Adipose tissue (tissue), 3 donors: ENCODE measurements around the gene CRIP2. TPM values are rescaled to one million over a fixed set of nuclear protein-coding genes. Genes with fewer than 3 reads are reported as not detected.

Experiments
- H3K27ac ChIP-seq: one replicate; pipeline ENCODE4 v1.5.1; 2013; ENCODE audit warnings: low read depth, low read length
- WGBS, 3 donors: extraction: QIAGEN DNeasy Blood & Tissue Kit; methylation state at CpG; one replicate each; pipeline ENCODE4 v1.1.7; 2013; 5-methylcytosine and 5-hydroxymethylcytosine counted together
- polyA plus RNA-seq, 3 donors: library from polyadenylated mRNA; stranded (reverse); fragments of 200-250 nt; gene quantifications; one replicate each; pipeline ENCODE4 v1.2.3, GENCODE V29; 2013
- donor health status: healthy with polysubstance abuse.
- donor health status: Bipolar disorder and iron deficiency.
- donor health status: healthy.

The CRIP2 gene
- polyA plus RNA-seq, 3 donors = 47.0 to 294 (median 210) TPM

- 92 to 96% (median 95%) methylated on average over 8 to 9 of the region's 9 CpGs for WGBS, 3 donors
- H3K27ac ChIP-seq = no peak overlapping the region
These were observed 33.6 kb upstream of the CRIP2 start for GRCh38 chr14:105440992-105441391.

- H3K27ac ChIP-seq = no peak overlapping the region
- 79 to 80% (median 79%) methylated on average over 17 of the region's 17 CpGs for WGBS, 3 donors
These were observed 32.5 kb upstream of the CRIP2 start for GRCh38 chr14:105442125-105442524.

- H3K27ac ChIP-seq = no peak overlapping the region
- WGBS, 3 donors = 86 to 87% (median 86%) methylated on average over 12 of the region's 12 CpGs
These were observed 31.8 kb upstream of the CRIP2 start for GRCh38 chr14:105442834-105443233.

GRCh38 chr14:105444859-105445258 lies 29.8 kb upstream of the CRIP2 start:
- WGBS, 3 donors = 86 to 94% (median 91%) methylated on average over 17 of the region's 17 CpGs
- no peak overlapping the region for H3K27ac ChIP-seq

GRCh38 chr14:105445290-105445689 lies 29.3 kb upstream of the CRIP2 start:
- WGBS, 3 donors = 86 to 90% (median 89%) methylated on average over 24 of the region's 24 CpGs
- no peak overlapping the region for H3K27ac ChIP-seq

- no peak overlapping the region for H3K27ac ChIP-seq
- 90% methylated on average over 26 of the region's 26 CpGs for WGBS, 3 donors
These were observed 28.4 kb upstream of the CRIP2 start for GRCh38 chr14:105445901-105446845.

- WGBS, 3 donors = 78 to 84% (median 83%) methylated on average over 10 to 14 of the region's 14 CpGs
- no peak overlapping the region for H3K27ac ChIP-seq
These were observed 27.6 kb upstream of the CRIP2 start for GRCh38 chr14:105446971-105447370.

GRCh38 chr14:105447651-105448640 lies 26.7 kb upstream of the CRIP2 start:
- peak overlapping the region; percentile 41 for H3K27ac ChIP-seq
- 80 to 91% (median 83%) methylated on average over 31 of the region's 31 CpGs for WGBS, 3 donors

- 26 to 48% (median 27%) methylated on average over 12 to 16 of the region's 16 CpGs for WGBS, 3 donors
- H3K27ac ChIP-seq = no peak overlapping the region
These were observed 25.9 kb upstream of the CRIP2 start for GRCh38 chr14:105448706-105449111.

GRCh38 chr14:105449276-105450122 lies 25.1 kb upstream of the CRIP2 start:
- WGBS, 3 donors = 84 to 93% (median 92%) methylated on average over 38 to 47 of the region's 47 CpGs
- no peak overlapping the region for H3K27ac ChIP-seq

GRCh38 chr14:105450123-105450505 lies 24.5 kb upstream of the CRIP2 start:
- H3K27ac ChIP-seq = no peak overlapping the region
- 83 to 94% (median 88%) methylated on average over 22 of the region's 22 CpGs for WGBS, 3 donors

- H3K27ac ChIP-seq = no peak overlapping the region
- 91 to 95% (median 93%) methylated on average over 29 of the region's 29 CpGs for WGBS, 3 donors
These were observed 23.5 kb upstream of the CRIP2 start for GRCh38 chr14:105450864-105451720.

- no peak overlapping the region for H3K27ac ChIP-seq
- WGBS, 3 donors = 88 to 92% (median 89%) methylated on average over 14 of the region's 14 CpGs
These were observed 21.7 kb upstream of the CRIP2 start for GRCh38 chr14:105452963-105453362.

- no peak overlapping the region for H3K27ac ChIP-seq
- 90 to 94% (median 91%) methylated on average over 13 to 14 of the region's 14 CpGs for whole genome bisulfite sequencing, 3 donors
These were observed 20.8 kb upstream of the CRIP2 start for GRCh38 chr14:105453847-105454246.

GRCh38 chr14:105455086-105455640 lies 19.5 kb upstream of the CRIP2 start:
- 92 to 93% (median 92%) methylated on average over 22 of the region's 22 CpGs for WGBS, 3 donors
- no peak overlapping the region for H3K27ac ChIP-seq

GRCh38 chr14:105455766-105456660 lies 18.6 kb upstream of the CRIP2 start:
- no peak overlapping the region for H3K27ac ChIP-seq
- 89 to 91% (median 91%) methylated on average over 22 of the region's 22 CpGs for WGBS, 3 donors
